Measurements from ENCODE around the gene LIM2.
"Not testable (repeated sequence)": the region's sequence is repeated elsewhere in the genome, so short reads cannot be mapped to it uniquely, and the experiment has no call there.

Gene LIM2

DNA sequence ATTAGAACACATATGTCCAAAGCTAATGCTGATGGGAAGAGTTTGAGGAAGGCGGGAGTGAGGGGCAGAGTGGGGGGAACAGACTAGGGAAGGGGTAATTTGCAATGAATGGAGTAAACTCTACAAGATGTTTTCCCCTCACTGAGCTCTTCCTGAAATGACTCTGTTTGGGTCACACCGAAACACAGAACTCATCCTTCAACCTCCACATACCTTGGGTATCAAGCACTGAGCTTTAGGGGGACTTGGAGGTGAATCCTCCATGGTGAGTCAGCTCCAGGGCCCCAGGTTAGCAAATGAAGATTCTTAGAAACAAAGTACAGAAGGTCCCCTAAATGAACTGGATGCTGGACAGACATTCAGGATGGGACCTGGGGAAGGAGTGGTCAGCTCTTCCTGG is 30.9 kb upstream of the LIM2 start:
- H3K4me3 ChIP-seq (IDR thresholded peaks at IDR 0.05; ENCODE audit: insufficient read depth, low read depth, low read length), result no peak overlapping the region
- no peaks in the 10 kb centered on the region for H3K4me1 ChIP-seq (ENCODE audit: low read depth, poor library complexity, severe bottlenecking)
- no peak overlapping the region for H3K27ac ChIP-seq
- TF ChIP-seq, protein P1, sequence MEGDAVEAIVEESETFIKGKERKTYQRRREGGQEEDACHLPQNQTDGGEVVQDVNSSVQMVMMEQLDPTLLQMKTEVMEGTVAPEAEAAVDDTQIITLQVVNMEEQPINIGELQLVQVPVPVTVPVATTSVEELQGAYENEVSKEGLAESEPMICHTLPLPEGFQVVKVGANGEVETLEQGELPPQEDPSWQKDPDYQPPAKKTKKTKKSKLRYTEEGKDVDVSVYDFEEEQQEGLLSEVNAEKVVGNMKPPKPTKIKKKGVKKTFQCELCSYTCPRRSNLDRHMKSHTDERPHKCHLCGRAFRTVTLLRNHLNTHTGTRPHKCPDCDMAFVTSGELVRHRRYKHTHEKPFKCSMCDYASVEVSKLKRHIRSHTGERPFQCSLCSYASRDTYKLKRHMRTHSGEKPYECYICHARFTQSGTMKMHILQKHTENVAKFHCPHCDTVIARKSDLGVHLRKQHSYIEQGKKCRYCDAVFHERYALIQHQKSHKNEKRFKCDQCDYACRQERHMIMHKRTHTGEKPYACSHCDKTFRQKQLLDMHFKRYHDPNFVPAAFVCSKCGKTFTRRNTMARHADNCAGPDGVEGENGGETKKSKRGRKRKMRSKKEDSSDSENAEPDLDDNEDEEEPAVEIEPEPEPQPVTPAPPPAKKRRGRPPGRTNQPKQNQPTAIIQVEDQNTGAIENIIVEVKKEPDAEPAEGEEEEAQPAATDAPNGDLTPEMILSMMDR (conservative IDR thresholded peaks at IDR 0.05; ENCODE audit: low read depth, low read length), result no peak
- no peaks in the 10 kb centered on the region for H4K20me1 ChIP-seq (ENCODE audit: insufficient read depth)
- H3K36me3 ChIP-seq (ENCODE audit: insufficient read depth), result no peaks in the 10 kb centered on the region
- no peak overlapping the region for H3K9ac ChIP-seq
- no peak overlapping the region for H3K4me2 ChIP-seq
- H2AFZ ChIP-seq (ENCODE audit: low read depth), result no peak overlapping the region
- no peaks in the 10 kb centered on the region for H3K27me3 ChIP-seq (ENCODE audit: insufficient read depth, low read depth)
- H3K79me2 ChIP-seq (ENCODE audit: insufficient read depth, low read depth), result no peaks in the 10 kb centered on the region

DNA sequence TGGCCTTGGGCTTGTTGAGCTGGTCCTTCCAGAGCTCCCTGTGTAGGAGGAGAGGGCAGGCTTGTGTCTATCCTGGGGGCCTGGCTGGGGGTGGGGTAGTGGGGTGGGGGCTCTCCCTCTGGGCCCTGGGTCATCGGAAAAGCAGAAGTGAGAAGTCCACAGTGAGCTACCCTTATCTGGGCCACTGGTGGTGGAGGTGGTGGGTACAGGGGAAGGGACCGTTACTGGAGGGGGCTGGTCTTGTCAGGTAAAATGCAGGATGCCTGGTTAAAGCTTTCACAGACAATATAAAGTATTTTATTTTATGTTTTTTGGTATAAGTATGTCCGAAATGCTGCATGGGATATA is 30.0 kb upstream of the LIM2 start:
- H3K4me1 ChIP-seq (ENCODE audit: low read depth, poor library complexity, severe bottlenecking), result no peaks in the 10 kb centered on the region
- H3K27me3 ChIP-seq (ENCODE audit: insufficient read depth, low read depth), result no peaks in the 10 kb centered on the region; the same call in 1 of the 2 replicates
- TF ChIP-seq, protein P1 (conservative IDR thresholded peaks at IDR 0.05; ENCODE audit: low read depth, low read length), result no peak
- H3K9ac ChIP-seq, result no peak overlapping the region
- H4K20me1 ChIP-seq (ENCODE audit: insufficient read depth), result no peaks in the 10 kb centered on the region
- H3K4me3 ChIP-seq (IDR thresholded peaks at IDR 0.05; ENCODE audit: insufficient read depth, low read depth, low read length), result no peak overlapping the region
- no peak overlapping the region for H2AFZ ChIP-seq (ENCODE audit: low read depth)
- H3K27ac ChIP-seq, result no peak overlapping the region
- no peaks in the 10 kb centered on the region for H3K79me2 ChIP-seq (ENCODE audit: insufficient read depth, low read depth)
- no peak overlapping the region for H3K4me2 ChIP-seq
- no peaks in the 10 kb centered on the region for H3K36me3 ChIP-seq (ENCODE audit: insufficient read depth)

DNA sequence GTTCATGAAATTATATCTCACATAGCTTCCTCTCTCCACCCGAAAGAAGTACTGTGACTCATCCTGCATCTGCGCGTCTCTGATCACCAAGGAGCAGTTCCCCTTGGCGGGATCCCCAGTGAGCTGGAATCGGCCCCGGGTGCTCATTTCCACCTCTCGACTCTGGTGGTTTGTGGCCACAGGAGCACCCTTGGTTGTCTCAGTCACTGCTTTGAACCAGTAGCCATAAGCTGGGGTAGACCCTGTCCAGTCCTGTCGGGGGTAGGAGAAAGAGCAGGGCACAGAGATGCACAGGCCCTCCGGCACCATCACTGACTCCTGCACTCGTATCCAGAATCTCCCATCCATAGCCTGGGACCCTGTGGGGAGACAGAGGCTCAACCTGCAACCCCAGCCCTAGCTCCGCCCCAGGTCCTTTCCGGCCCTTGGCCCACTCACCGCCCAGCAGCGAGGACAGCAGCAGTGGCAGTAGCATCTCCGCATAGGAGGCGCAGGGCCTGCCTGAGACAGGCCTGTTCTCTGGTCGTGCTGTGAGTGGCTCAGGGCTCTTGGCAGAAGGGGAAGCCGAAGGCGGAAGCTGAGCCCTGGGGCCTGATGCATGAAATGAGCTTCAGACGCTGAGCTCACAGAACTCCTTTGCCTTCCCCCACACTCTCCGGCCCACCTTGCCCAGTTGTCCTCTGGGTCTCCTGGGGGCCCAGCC is 29.5 kb upstream of the LIM2 start, which contains the start of gene SIGLEC10:
SIGLEC10 (minus strand) TSS at position 536 of the 703 bp plus-strand sequence; CDS start at position 475, 61 bp downstream.
- Histone ChIP-seq H3K9ac (no peak within 1 kb of the TSS), H3K4me2 (no peak within 1 kb of the TSS), H3K27ac (no peak within 1 kb of the TSS), H3K4me3 (IDR thresholded peaks at IDR 0.05; ENCODE audit: insufficient read depth, low read depth, low read length) (no peak within 1 kb of the TSS), H3K4me1 (ENCODE audit: low read depth, poor library complexity, severe bottlenecking) (no peaks in the 10 kb centered on the region), H4K20me1 (ENCODE audit: insufficient read depth) (no peaks in the 10 kb centered on the region), H3K36me3 (ENCODE audit: insufficient read depth) (no peaks in the 10 kb centered on the region), H2AFZ (ENCODE audit: low read depth) (no peak within 1 kb of the TSS), H3K79me2 (ENCODE audit: insufficient read depth, low read depth) (no peaks in the 10 kb centered on the region), H3K27me3 (ENCODE audit: insufficient read depth, low read depth) (no peaks in the 10 kb centered on the region; the same call in 1 of the 2 replicates)
- TF ChIP-seq, protein P1 (conservative IDR thresholded peaks at IDR 0.05; ENCODE audit: low read depth, low read length), result no peak

DNA sequence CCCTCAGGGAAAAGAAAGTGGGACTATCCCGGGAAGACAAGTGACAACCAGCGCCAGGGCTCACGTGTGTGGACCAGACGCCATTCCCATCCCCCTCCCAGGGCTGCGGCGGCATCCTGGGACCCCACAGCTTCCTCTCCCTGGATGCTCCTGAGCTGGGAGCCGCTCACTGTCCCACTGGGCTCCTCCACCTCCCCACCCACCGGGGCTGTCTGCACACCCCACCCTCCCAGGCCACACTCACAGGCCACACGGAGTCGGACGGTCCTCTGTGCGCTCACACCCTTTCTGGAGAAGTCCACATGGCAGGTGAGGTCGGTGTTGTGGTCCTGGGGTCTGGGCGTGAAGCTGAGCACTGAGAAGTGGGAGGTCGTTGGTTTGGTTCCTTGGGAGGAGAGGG is 28.6 kb upstream of the LIM2 start:
- not testable (repeated sequence) for H3K4me3 ChIP-seq (IDR thresholded peaks at IDR 0.05; ENCODE audit: insufficient read depth, low read depth, low read length); H3K79me2 ChIP-seq (ENCODE audit: insufficient read depth, low read depth); H4K20me1 ChIP-seq (ENCODE audit: insufficient read depth); H2AFZ ChIP-seq (ENCODE audit: low read depth); H3K27ac ChIP-seq; H3K4me1 ChIP-seq (ENCODE audit: low read depth, poor library complexity, severe bottlenecking); H3K36me3 ChIP-seq (ENCODE audit: insufficient read depth); H3K4me2 ChIP-seq; H3K9ac ChIP-seq; H3K27me3 ChIP-seq (ENCODE audit: insufficient read depth, low read depth)

DNA sequence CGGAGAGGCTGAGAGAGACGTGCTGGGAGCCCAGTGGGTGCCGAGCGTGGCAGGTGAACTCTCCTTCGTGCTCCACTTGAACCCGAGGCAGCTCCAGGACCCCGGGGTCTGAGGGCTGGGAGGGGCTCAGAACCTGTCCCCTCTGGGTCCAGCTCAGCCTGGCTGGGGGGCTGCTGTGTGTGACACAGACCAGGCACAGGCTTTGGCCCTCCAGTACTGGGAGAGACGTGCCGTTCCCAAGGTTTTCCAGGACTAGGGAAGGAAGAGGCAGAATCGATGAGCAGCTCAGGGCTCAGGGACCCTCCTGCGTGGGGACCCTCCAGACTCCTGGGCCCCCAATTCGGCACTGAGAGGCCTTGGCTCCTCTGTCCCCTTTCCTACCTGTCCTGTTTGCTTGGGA is 27.4 kb upstream of the LIM2 start:
- Histone ChIP-seq H3K27me3 (ENCODE audit: insufficient read depth, low read depth) (no peaks in the 10 kb centered on the region; the same call in 1 of the 2 replicates), H3K4me2 (no peak overlapping the region), H3K4me1 (ENCODE audit: low read depth, poor library complexity, severe bottlenecking) (no peaks in the 10 kb centered on the region), H4K20me1 (ENCODE audit: insufficient read depth) (no peaks in the 10 kb centered on the region), H2AFZ (ENCODE audit: low read depth) (no peak overlapping the region), H3K36me3 (ENCODE audit: insufficient read depth) (no peaks in the 10 kb centered on the region), H3K4me3 (IDR thresholded peaks at IDR 0.05; ENCODE audit: insufficient read depth, low read depth, low read length) (no peak overlapping the region), H3K79me2 (ENCODE audit: insufficient read depth, low read depth) (no peaks in the 10 kb centered on the region), H3K9ac (no peak overlapping the region), H3K27ac (no peak overlapping the region)
- TF ChIP-seq, protein P1 (conservative IDR thresholded peaks at IDR 0.05; ENCODE audit: low read depth, low read length), result no peak
